GM12878 (cell line): ENCODE data around the gene PODN. TPM values are rescaled to one million over a fixed set of nuclear protein-coding genes. Genes with fewer than 3 reads are reported as not detected.

Source experiments
- ATAC-seq: fragments of 200-7000 bp; cut with Tn5 transposase; 3 replicates; pipeline ENCODE4 v1.9.1; 2020; ENCODE audit warnings: mild to moderate bottlenecking, moderate library complexity
- BruUV-seq: library from RNA; stranded (reverse); fragments of 400-500 nt; replicated peaks from 2 replicates; lab custom pipeline; 2021; lab: Mats Ljungman, UMichigan
- CTCF ChIA-PET: fragments of 300-600 bp; sonication (Branson Sonifier 250); formaldehyde crosslinking; extraction: SDS; loops from one replicate; lab custom pipeline; 2021; ENCODE audit warnings: inconsistent platforms; lab: Yijun Ruan, JAX
- POLR2A ChIA-PET: fragments of 350-600 bp; formaldehyde crosslinking; extraction: SDS; loops from one replicate; lab custom pipeline; 2021; ENCODE audit warnings: inconsistent platforms; lab: Charles Lee
- RAD21 ChIA-PET: fragments of 300-600 bp; sonication (Branson Sonifier 250); formaldehyde crosslinking; loops from one replicate; lab custom pipeline; 2023; ENCODE audit warnings: antibody characterized with exemption; ENCODE audit not compliant: unreplicated experiment; lab: Charles Lee
- SMC1A ChIA-PET: fragments of 300-600 bp; sonication (Branson Sonifier 250); formaldehyde crosslinking; loops from one replicate; lab custom pipeline; 2023; ENCODE audit not compliant: unreplicated experiment, uncharacterized antibody; lab: Charles Lee
- DNase-seq: peaks from one replicate; pipeline ENCODE4 v3.0.0-alpha.2; 2011; ENCODE audit warnings: low read depth, low spot score
- FAIRE-seq: peaks from 3 replicates; lab custom pipeline; 2011; peaks lifted over from hg19 to GRCh38; lab: Jason Lieb, UNC
- H2AFZ ChIP-seq: 2 replicates; pipeline ENCODE4 v1.6.0; 2011; ENCODE audit warnings: low read depth, low read length, control low read depth; ENCODE audit not compliant: control insufficient read depth
- H3K27ac ChIP-seq: 2 replicates; pipeline ENCODE4 v1.5.1; 2011; ENCODE audit warnings: control low read depth; ENCODE audit not compliant: control insufficient read depth, insufficient read depth
- H3K27me3 ChIP-seq, 2 experiments: replicated peaks in 1 of 2; 2 replicates each; pipeline versions ENCODE4 v1.6.0 to v1.6.1; 2011; ENCODE audit warnings: low read length in 1 of 2; ENCODE audit not compliant: control insufficient read depth in 2 of 2, insufficient read depth in 2 of 2
- H3K36me3 ChIP-seq, 2 experiments: 2 replicates each; pipeline ENCODE4 v1.5.1; 2011; ENCODE audit warnings: low read length in 1 of 2; ENCODE audit not compliant: control insufficient read depth in 2 of 2, insufficient read depth in 2 of 2
- H3K4me1 ChIP-seq: 2 replicates; pipeline ENCODE4 v1.6.1; 2011; ENCODE audit warnings: mild to moderate bottlenecking, low read length, moderate library complexity, mixed read lengths; ENCODE audit not compliant: control insufficient read depth, insufficient read depth
- H3K4me2 ChIP-seq: 2 replicates; pipeline ENCODE4 v1.6.0; 2011; ENCODE audit warnings: control low read depth; ENCODE audit not compliant: control insufficient read depth, insufficient read depth
- H3K4me3 ChIP-seq: fragments of 200-600 bp; sonication (generic); 2 replicates; pipeline ENCODE4 v1.5.1; 2016
- H3K79me2 ChIP-seq: 2 replicates; pipeline ENCODE4 v1.6.0; 2011; ENCODE audit warnings: low read length; ENCODE audit not compliant: control insufficient read depth, insufficient read depth
- H3K9ac ChIP-seq: 2 replicates; pipeline ENCODE4 v1.8.0; 2011; ENCODE audit warnings: low read length, control low read depth, mixed read lengths; ENCODE audit not compliant: control insufficient read depth, insufficient read depth
- H3K9me3 ChIP-seq: replicated peaks from 3 replicates; pipeline ENCODE4 v1.5.1; 2011; ENCODE audit warnings: mild to moderate bottlenecking, low read length; ENCODE audit not compliant: control insufficient read depth, insufficient read depth
- H4K20me1 ChIP-seq: 2 replicates; pipeline ENCODE4 v1.6.0; 2011; ENCODE audit not compliant: control insufficient read depth, insufficient read depth
- KAT2A ChIP-seq: conservative IDR thresholded peaks from 2 replicates; pipeline ENCODE4 v1.6.1; 2011; ENCODE audit warnings: low read depth, low read length; ENCODE audit not compliant: control insufficient read depth
- MYB ChIP-seq: fragments of 150-350 bp; IDR thresholded peaks from 2 replicates; pipeline ENCODE4 v1.6.1; 2014; ENCODE audit warnings: mild to moderate bottlenecking, low read depth, low read length, borderline replicate concordance
- RAD21 ChIP-seq: IDR thresholded peaks from 2 replicates; pipeline ENCODE4 v1.6.1; 2011; ENCODE audit warnings: mild to moderate bottlenecking, low read depth, low read length, moderate library complexity; ENCODE audit not compliant: insufficient read depth
- RCOR1 ChIP-seq: conservative IDR thresholded peaks from 2 replicates; pipeline ENCODE4 v1.6.1; 2012; ENCODE audit warnings: low read depth, low read length, improper control_type of control experiment
- ZNF687 ChIP-seq: fragments of 450-650 bp; IDR thresholded peaks from 2 replicates; pipeline ENCODE4 v1.6.1; 2017; ENCODE audit warnings: mild to moderate bottlenecking, moderate library complexity
- WGBS: methylation state at CpG from one replicate; pipeline ENCODE4 v1.1.6; 2016; ENCODE audit warnings: low lambda C conversion rate; ENCODE audit not compliant: insufficient replicate concordance, insufficient coverage; ENCODE audit errors: missing lambda C conversion rate; 5-methylcytosine and 5-hydroxymethylcytosine counted together
- in situ Hi-C: fragments of 300-500 bp; cut with MboI; formaldehyde crosslinking; loops from 9 replicates; pipeline ENCODE4 v1.14.3; 2018; ENCODE audit warnings: mixed read lengths
- intact Hi-C: fragments of 100-400 bp; cut with micrococcal nuclease; formaldehyde crosslinking; loops from one replicate; pipeline ENCODE4 v1.14.2; 2022; ENCODE audit not compliant: unreplicated experiment
- polyA plus RNA-seq, 11 experiments: library from polyadenylated mRNA; depleted of rRNA in 4 of 11; unstranded in 6 of 11; stranded (reverse) in 5 of 11; fragments of >200 nt; fragmentation: Nextera tagmentation in 4 of 11; fragmentation: Illumina TruSeq in 1 of 11; extraction: Ambion mirVana in 4 of 11; extraction: Trizol in 1 of 11; gene quantifications; 1 replicate in 1 of 11; 2 replicates in 10 of 11; pipeline versions ENCODE4 v1.2.1 to v1.2.3, GENCODE V29; 2011 to 2016; ENCODE audit warnings: inconsistent platforms in 2 of 11, missing spikeins in 2 of 11, low read depth in 1 of 11
- total RNA-seq, 4 experiments: library from RNA; depleted of rRNA in 3 of 4; stranded (reverse); fragments of >200 nt in 3 of 4; fragmentation: Illumina TruSeq in 1 of 4; extraction: Trizol in 1 of 4; gene quantifications; 2 replicates each; pipeline versions ENCODE4 v1.2.1 to v1.2.3, GENCODE V29; 2013 to 2021

Gene PODN
- total and polyA plus RNA-seq, 10 of the 15 experiments (the other 5 are each of a cell fraction or from before 2014, with no cell fraction given) = 0.10 TPM; not detected in 9

- TF ChIP-seq ZNF687 (no peak), RCOR1 (no peak), MYB (no peak), KAT2A (no peak)
These were observed 68.5 kb downstream of the PODN start (continued) for GRCh38 chr1:53130598-53130877.

DNA sequence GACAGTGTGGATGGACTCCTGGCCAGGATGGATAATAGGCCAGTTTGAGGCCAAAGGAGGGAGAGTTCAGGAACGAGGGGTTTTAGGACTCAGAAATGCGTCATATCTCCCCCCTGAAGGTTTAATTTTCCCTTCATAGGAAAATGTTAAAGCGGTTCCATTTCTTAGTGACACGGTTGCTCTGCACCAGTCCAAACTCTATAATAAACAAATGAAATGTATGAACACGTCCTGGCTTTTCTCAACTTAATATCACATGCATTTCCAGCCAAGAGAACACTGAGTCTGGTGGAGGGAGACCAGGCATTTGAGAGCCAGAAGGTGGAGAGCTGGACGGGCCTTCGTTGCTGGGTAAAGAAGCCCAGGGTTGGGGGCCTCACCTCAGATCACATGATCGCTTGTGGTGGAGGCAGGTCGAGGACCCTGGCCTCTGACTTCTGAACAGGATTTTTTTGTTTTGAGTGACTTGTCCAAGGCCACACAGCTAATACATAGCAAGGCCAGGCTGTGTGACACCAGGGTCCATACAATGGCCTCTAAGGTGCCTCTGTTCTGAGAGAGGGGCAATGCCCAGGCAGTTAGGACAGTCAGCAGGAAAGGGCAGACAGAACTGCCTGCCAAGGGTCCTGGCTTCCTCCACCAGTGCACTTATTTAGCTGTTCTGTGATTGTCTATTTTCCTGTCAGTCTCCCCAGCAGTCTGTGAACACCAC lies 69.0 kb downstream of the PODN start:
- H3K4me1 ChIP-seq = no peaks in the 10 kb centered on the region
- H3K4me2 ChIP-seq = no peak overlapping the region
- no peaks in the 10 kb centered on the region for H4K20me1 ChIP-seq
- CTCF ChIA-PET = no interaction called here
- in situ Hi-C loops (no loop called here), intact Hi-C loops (no loop called here)
- no peak overlapping the region for H2AFZ ChIP-seq
- no peaks in the 10 kb centered on the region for H3K36me3 ChIP-seq
- BruUV-seq = no TSS peak
- no peak overlapping the region for H3K27ac ChIP-seq
- SMC1A ChIA-PET = no interaction called here
- ATAC-seq = no peak
- RAD21 ChIA-PET = no interaction called here
- WGBS = 28% methylated on average over 9 of the region's 9 CpGs
- no peaks in the 10 kb centered on the region for H3K79me2 ChIP-seq
- POLR2A ChIA-PET = no interaction called here
- no peak for DNase-seq
- H3K4me3 ChIP-seq = no peak overlapping the region
- no peaks in the 10 kb centered on the region; a peak in 1 of 4 replicates for H3K27me3 ChIP-seq
- H3K9ac ChIP-seq = no peak overlapping the region
- TF ChIP-seq ZNF687 = no peak
- no peak for TF ChIP-seq RAD21
- FAIRE-seq = no peak
- no peaks in the 10 kb centered on the region for H3K9me3 ChIP-seq
